Keratinocyte (primary cell): ENCODE data around the gene FOSB. TPM values are rescaled to one million over a fixed set of nuclear protein-coding genes. Genes with fewer than 3 reads are reported as not detected.
A peak's percentile ranks its signal among the peaks of the same experiment; 100 is the strongest.

ENCODE experiments used
- DNase-seq: peaks from one replicate; pipeline ENCODE4 v3.0.0-alpha.2; 2011; ENCODE audit warnings: low read depth, missing footprints, low spot score
- FAIRE-seq: peaks from 2 replicates; lab custom pipeline; 2011; peaks lifted over from hg19 to GRCh38; lab: Jason Lieb, UNC
- H2AFZ ChIP-seq: 2 replicates; pipeline ENCODE4 v1.6.0; 2012; ENCODE audit warnings: low read length, control low read depth, inconsistent platforms; ENCODE audit not compliant: control insufficient read depth
- H3K27ac ChIP-seq: 2 replicates; pipeline ENCODE4 v1.5.1; 2011; ENCODE audit warnings: low read length; ENCODE audit not compliant: control insufficient read depth, insufficient read depth
- H3K27me3 ChIP-seq: 3 replicates; pipeline ENCODE4 v1.6.0; 2011; ENCODE audit warnings: low read length; ENCODE audit not compliant: control insufficient read depth, insufficient read depth; ENCODE audit errors: extremely low read depth
- H3K36me3 ChIP-seq, 2 experiments: 2 replicates in 1 of 2; 3 replicates in 1 of 2; pipeline ENCODE4 v1.5.1; 2011; ENCODE audit warnings: low read length in 2 of 2, mild to moderate bottlenecking in 1 of 2; ENCODE audit not compliant: control insufficient read depth in 2 of 2, insufficient read depth in 2 of 2; ENCODE audit errors: extremely low read depth in 1 of 2
- H3K4me1 ChIP-seq: 3 replicates; pipeline ENCODE4 v1.5.1; 2011; ENCODE audit warnings: low read length; ENCODE audit not compliant: control insufficient read depth, insufficient read depth; ENCODE audit errors: extremely low read depth
- H3K4me2 ChIP-seq: 3 replicates; pipeline ENCODE4 v1.6.0; 2011; ENCODE audit warnings: low read depth, low read length; ENCODE audit not compliant: control insufficient read depth, insufficient read depth; ENCODE audit errors: extremely low read depth
- H3K4me3 ChIP-seq, 3 experiments: fragments of 200-600 bp in 1 of 3; sonication (generic) in 1 of 3; 2 replicates in 2 of 3; 3 replicates in 1 of 3; pipeline ENCODE4 v1.5.1; 2011 to 2016; ENCODE audit warnings: low read length in 3 of 3, mild to moderate bottlenecking in 3 of 3, control low read depth in 2 of 3, inconsistent platforms in 1 of 3, low read depth in 1 of 3, mixed read lengths in 1 of 3, mixed run types in 1 of 3, moderate library complexity in 1 of 3; ENCODE audit not compliant: control insufficient read depth in 2 of 3, insufficient read depth in 2 of 3; ENCODE audit errors: extremely low read depth in 1 of 3
- H3K79me2 ChIP-seq: 2 replicates; pipeline ENCODE4 v1.6.0; 2012; ENCODE audit warnings: low read length; ENCODE audit not compliant: control insufficient read depth, insufficient read depth
- H3K9ac ChIP-seq: 3 replicates; pipeline ENCODE4 v1.6.0; 2011; ENCODE audit warnings: low read length; ENCODE audit not compliant: control insufficient read depth, insufficient read depth; ENCODE audit errors: extremely low read depth
- H3K9me1 ChIP-seq: 3 replicates; pipeline ENCODE4 v1.6.0; 2011; ENCODE audit warnings: low read length; ENCODE audit not compliant: control insufficient read depth, insufficient read depth; ENCODE audit errors: extremely low read depth
- H3K9me3 ChIP-seq: 2 replicates; pipeline ENCODE4 v1.5.1; 2012; ENCODE audit warnings: low read depth, low read length; ENCODE audit not compliant: control insufficient read depth
- H4K20me1 ChIP-seq: 3 replicates; pipeline ENCODE4 v1.6.0; 2011; ENCODE audit warnings: low read length; ENCODE audit not compliant: control insufficient read depth, insufficient read depth; ENCODE audit errors: extremely low read depth
- CTCF ChIP-seq, 3 experiments: IDR thresholded peaks in 1 of 3; conservative IDR thresholded peaks in 1 of 3; optimal IDR thresholded peaks in 1 of 3; 2 replicates in 2 of 3; 3 replicates in 1 of 3; pipeline versions ENCODE3 to v1.5.1; 2011; ENCODE audit warnings: low read length in 3 of 3, mild to moderate bottlenecking in 3 of 3, moderate library complexity in 2 of 3, control low read depth in 1 of 3, inconsistent platforms in 1 of 3; ENCODE audit not compliant: insufficient read depth in 2 of 3; ENCODE audit errors: extremely low read depth in 1 of 3
- EZH2 ChIP-seq: IDR thresholded peaks from one replicate; pipeline ENCODE4 v1.6.1; 2012; ENCODE audit warnings: inconsistent platforms, mild to moderate bottlenecking, low read length, moderate library complexity
- dilution Hi-C: fragments of 300-500 bp; cut with MboI; formaldehyde crosslinking; loops from one replicate; pipeline ENCODE4 v1.7.0; 2020; ENCODE audit warnings: low sequenced_read_pairs; ENCODE audit not compliant: extremely low pct_ligation_motif_present
- polyA plus RNA-seq, 5 experiments: library from polyadenylated mRNA; depleted of rRNA in 3 of 5; stranded (reverse) in 3 of 5; stranded (forward) in 1 of 5; unstranded in 1 of 5; fragments of >200 nt; gene quantifications; 1 replicate in 1 of 5; 2 replicates in 3 of 5; 3 replicates in 1 of 5; pipeline versions ENCODE4 v1.2.1 to v1.2.3, GENCODE V29; 2011 to 2012; ENCODE audit warnings: missing spikeins in 2 of 5, low read depth in 1 of 5, low replicate concordance in 1 of 5

Gene FOSB
- polyA plus RNA-seq, 1 donor (not counting 4 experiments of a cell fraction or from before 2014, with no cell fraction given) = 4.6 TPM

GRCh38 chr19:45437328-45437727 lies 30.5 kb upstream of the FOSB start:
- Histone ChIP-seq H3K4me3 (no peak overlapping the region), H3K9me1 (no peaks in the 10 kb centered on the region), H3K4me1 (peaks cover 8% of the 10 kb centered on the region), H4K20me1 (no peaks in the 10 kb centered on the region), H3K27ac (no peak overlapping the region), H3K27me3 (no peaks in the 10 kb centered on the region), H2AFZ (no peak overlapping the region), H3K36me3 (no peaks in the 10 kb centered on the region), H3K9ac (no peak overlapping the region), H3K4me2 (no peak overlapping the region), H3K9me3 (no peaks in the 10 kb centered on the region), H3K79me2 (no peaks in the 10 kb centered on the region)
- TF ChIP-seq EZH2 (no peak), CTCF (optimal IDR thresholded peaks at IDR 0.05 in 1 of 3, IDR thresholded peaks at IDR 0.05 in 1 of 3, conservative IDR thresholded peaks at IDR 0.05 in 1 of 3; ENCODE audit: extremely low read depth in 1 of 3, insufficient read depth in 2 of 3, low read length in 3 of 3) (no peak)
- no peak for DNase-seq
- dilution Hi-C loops = no loop called here
- FAIRE-seq = no peak

GRCh38 chr19:45439190-45439568 lies 28.6 kb upstream of the FOSB start:
- peak overlapping the region; percentile 73 for H3K9ac ChIP-seq
- H4K20me1 ChIP-seq = no peaks in the 10 kb centered on the region
- H3K27ac ChIP-seq = peak overlapping the region; percentile 63
- DNase-seq (no peak), FAIRE-seq (no peak)
- H3K9me3 ChIP-seq = no peaks in the 10 kb centered on the region
- H3K27me3 ChIP-seq = no peaks in the 10 kb centered on the region
- no peaks in the 10 kb centered on the region for H3K9me1 ChIP-seq
- dilution Hi-C loops = no loop called here
- H3K4me1 ChIP-seq = peaks cover 20% of the 10 kb centered on the region
- no peaks in the 10 kb centered on the region for H3K79me2 ChIP-seq
- peak overlapping the region; percentile 20 to 73 (median 44) for H3K4me3 ChIP-seq
- H3K4me2 ChIP-seq = peak overlapping the region; percentile 64
- TF ChIP-seq EZH2 (no peak), CTCF (optimal IDR thresholded peaks at IDR 0.05 in 1 of 3, IDR thresholded peaks at IDR 0.05 in 1 of 3, conservative IDR thresholded peaks at IDR 0.05 in 1 of 3; ENCODE audit: extremely low read depth in 1 of 3, insufficient read depth in 2 of 3, low read length in 3 of 3) (no peak)
- H3K36me3 ChIP-seq = no peaks in the 10 kb centered on the region
- no peak overlapping the region for H2AFZ ChIP-seq
